ENCODE results near the gene RRAS2. TPM values are rescaled to one million over a fixed set of nuclear protein-coding genes. Genes with fewer than 3 reads are reported as not detected.

Gene RRAS2
- total and polyA plus RNA-seq, 10 of the 15 experiments (the other 5 are each of a cell fraction or from before 2014, with no cell fraction given): 26.9 to 72.4 (median 45.4) TPM

DNA sequence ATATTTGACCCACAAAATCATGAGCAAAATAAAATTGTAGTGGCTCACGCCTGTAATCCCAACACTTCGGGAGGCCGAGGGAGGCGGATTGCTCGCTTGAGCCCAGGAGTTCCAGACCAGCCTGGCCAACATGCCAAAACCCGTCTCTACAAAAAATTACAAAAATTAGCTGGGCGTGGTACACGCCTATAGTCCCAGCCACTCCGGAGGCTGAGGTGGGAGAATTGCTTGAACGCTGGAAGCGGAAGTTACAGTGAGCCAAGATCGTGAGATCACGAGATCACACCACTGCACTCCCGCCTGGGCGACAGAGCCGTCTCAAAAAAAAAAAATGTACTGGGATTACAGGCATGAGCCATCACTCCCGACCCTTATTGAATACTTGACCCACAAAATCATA lies 2.0 kb upstream of the RRAS2 start:
- BruUV-seq (replicated peaks): no TSS peak
- CTCF ChIA-PET: no interaction called here
- H3K9ac ChIP-seq (ENCODE audit: control insufficient read depth, insufficient read depth, low read length): no peak overlapping the region

More for the DNA sequence above, 2.0 kb upstream of the RRAS2 start:
- in situ Hi-C loops (cut with MboI) (no loop called here), intact Hi-C loops (cut with micrococcal nuclease; ENCODE audit: unreplicated experiment) (no loop called here)
- RAD21 ChIA-PET (ENCODE audit: unreplicated experiment): no interaction called here
- no peak for ATAC-seq
- H3K4me2 ChIP-seq (ENCODE audit: control insufficient read depth, insufficient read depth): no peak overlapping the region
- H3K27me3 ChIP-seq (replicated peaks in 1 of 2; ENCODE audit: control insufficient read depth in 2 of 2, insufficient read depth in 2 of 2, low read length in 1 of 2): no peaks in the 10 kb centered on the region
- TF ChIP-seq KAT2A (conservative IDR thresholded peaks at IDR 0.05; ENCODE audit: control insufficient read depth, low read depth, low read length) (no peak), NR2C1 (IDR thresholded peaks at IDR 0.05) (no peak), FOXM1 (IDR thresholded peaks at IDR 0.05; ENCODE audit: low read depth, low read length) (no peak), POLR2AphosphoS2 (IDR thresholded peaks at IDR 0.05; ENCODE audit: low read depth, low read length) (no peak), ESRRA (IDR thresholded peaks at IDR 0.05; ENCODE audit: low read length) (no peak), CBX5 (IDR thresholded peaks at IDR 0.05; ENCODE audit: low read depth) (no peak), EED (IDR thresholded peaks at IDR 0.05; ENCODE audit: low read depth) (no peak), DPF2 (IDR thresholded peaks at IDR 0.05) (no peak), ZNF622 (IDR thresholded peaks at IDR 0.05) (no peak), MYB (IDR thresholded peaks at IDR 0.05; ENCODE audit: borderline replicate concordance, low read depth, low read length) (no peak)
- TF ChIP-seq, protein P1, sequence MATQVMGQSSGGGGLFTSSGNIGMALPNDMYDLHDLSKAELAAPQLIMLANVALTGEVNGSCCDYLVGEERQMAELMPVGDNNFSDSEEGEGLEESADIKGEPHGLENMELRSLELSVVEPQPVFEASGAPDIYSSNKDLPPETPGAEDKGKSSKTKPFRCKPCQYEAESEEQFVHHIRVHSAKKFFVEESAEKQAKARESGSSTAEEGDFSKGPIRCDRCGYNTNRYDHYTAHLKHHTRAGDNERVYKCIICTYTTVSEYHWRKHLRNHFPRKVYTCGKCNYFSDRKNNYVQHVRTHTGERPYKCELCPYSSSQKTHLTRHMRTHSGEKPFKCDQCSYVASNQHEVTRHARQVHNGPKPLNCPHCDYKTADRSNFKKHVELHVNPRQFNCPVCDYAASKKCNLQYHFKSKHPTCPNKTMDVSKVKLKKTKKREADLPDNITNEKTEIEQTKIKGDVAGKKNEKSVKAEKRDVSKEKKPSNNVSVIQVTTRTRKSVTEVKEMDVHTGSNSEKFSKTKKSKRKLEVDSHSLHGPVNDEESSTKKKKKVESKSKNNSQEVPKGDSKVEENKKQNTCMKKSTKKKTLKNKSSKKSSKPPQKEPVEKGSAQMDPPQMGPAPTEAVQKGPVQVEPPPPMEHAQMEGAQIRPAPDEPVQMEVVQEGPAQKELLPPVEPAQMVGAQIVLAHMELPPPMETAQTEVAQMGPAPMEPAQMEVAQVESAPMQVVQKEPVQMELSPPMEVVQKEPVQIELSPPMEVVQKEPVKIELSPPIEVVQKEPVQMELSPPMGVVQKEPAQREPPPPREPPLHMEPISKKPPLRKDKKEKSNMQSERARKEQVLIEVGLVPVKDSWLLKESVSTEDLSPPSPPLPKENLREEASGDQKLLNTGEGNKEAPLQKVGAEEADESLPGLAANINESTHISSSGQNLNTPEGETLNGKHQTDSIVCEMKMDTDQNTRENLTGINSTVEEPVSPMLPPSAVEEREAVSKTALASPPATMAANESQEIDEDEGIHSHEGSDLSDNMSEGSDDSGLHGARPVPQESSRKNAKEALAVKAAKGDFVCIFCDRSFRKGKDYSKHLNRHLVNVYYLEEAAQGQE (IDR thresholded peaks at IDR 0.05; ENCODE audit: low read depth, low read length): no peak
- TF ChIP-seq, protein P2, sequence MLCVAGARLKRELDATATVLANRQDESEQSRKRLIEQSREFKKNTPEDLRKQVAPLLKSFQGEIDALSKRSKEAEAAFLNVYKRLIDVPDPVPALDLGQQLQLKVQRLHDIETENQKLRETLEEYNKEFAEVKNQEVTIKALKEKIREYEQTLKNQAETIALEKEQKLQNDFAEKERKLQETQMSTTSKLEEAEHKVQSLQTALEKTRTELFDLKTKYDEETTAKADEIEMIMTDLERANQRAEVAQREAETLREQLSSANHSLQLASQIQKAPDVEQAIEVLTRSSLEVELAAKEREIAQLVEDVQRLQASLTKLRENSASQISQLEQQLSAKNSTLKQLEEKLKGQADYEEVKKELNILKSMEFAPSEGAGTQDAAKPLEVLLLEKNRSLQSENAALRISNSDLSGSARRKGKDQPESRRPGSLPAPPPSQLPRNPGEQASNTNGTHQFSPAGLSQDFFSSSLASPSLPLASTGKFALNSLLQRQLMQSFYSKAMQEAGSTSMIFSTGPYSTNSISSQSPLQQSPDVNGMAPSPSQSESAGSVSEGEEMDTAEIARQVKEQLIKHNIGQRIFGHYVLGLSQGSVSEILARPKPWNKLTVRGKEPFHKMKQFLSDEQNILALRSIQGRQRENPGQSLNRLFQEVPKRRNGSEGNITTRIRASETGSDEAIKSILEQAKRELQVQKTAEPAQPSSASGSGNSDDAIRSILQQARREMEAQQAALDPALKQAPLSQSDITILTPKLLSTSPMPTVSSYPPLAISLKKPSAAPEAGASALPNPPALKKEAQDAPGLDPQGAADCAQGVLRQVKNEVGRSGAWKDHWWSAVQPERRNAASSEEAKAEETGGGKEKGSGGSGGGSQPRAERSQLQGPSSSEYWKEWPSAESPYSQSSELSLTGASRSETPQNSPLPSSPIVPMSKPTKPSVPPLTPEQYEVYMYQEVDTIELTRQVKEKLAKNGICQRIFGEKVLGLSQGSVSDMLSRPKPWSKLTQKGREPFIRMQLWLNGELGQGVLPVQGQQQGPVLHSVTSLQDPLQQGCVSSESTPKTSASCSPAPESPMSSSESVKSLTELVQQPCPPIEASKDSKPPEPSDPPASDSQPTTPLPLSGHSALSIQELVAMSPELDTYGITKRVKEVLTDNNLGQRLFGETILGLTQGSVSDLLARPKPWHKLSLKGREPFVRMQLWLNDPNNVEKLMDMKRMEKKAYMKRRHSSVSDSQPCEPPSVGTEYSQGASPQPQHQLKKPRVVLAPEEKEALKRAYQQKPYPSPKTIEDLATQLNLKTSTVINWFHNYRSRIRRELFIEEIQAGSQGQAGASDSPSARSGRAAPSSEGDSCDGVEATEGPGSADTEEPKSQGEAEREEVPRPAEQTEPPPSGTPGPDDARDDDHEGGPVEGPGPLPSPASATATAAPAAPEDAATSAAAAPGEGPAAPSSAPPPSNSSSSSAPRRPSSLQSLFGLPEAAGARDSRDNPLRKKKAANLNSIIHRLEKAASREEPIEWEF (IDR thresholded peaks at IDR 0.05; ENCODE audit: insufficient replicate concordance, low read depth, low read length): no peak
- peaks cover 4% of the 10 kb centered on the region; the same call in 1 of the 2 replicates for H3K4me1 ChIP-seq (ENCODE audit: control insufficient read depth, insufficient read depth, low read length)
- no peaks in the 10 kb centered on the region for H3K9me3 ChIP-seq (replicated peaks; ENCODE audit: control insufficient read depth, insufficient read depth, low read length)
- no peak for FAIRE-seq
- DNase-seq (ENCODE audit: low read depth, low spot score): no peak
- POLR2A ChIA-PET: no interaction called here
- no peak overlapping the region for H2AFZ ChIP-seq (ENCODE audit: control insufficient read depth, low read depth, low read length)
- SMC1A ChIA-PET (ENCODE audit: uncharacterized antibody, unreplicated experiment): interaction anchor here (2.5 kb wide), 1 partner anchor 57 kb away, joined by 8 read pairs; no protein-coding TSS in a partner anchor
- no peak overlapping the region for H3K27ac ChIP-seq (ENCODE audit: control insufficient read depth, insufficient read depth)
- no peaks in the 10 kb centered on the region for H3K36me3 ChIP-seq (ENCODE audit: control insufficient read depth in 2 of 2, insufficient read depth in 2 of 2, low read length in 1 of 2)
- H4K20me1 ChIP-seq (ENCODE audit: control insufficient read depth, insufficient read depth): no peaks in the 10 kb centered on the region
- H3K79me2 ChIP-seq (ENCODE audit: control insufficient read depth, insufficient read depth, low read length): peaks cover 28% of the 10 kb centered on the region
- no peak overlapping the region for H3K4me3 ChIP-seq
- 92% methylated on average over 17 of the region's 17 CpGs for WGBS (ENCODE audit: insufficient coverage, insufficient replicate concordance, low lambda C conversion rate, missing lambda C conversion rate)
